Measurements from ENCODE around the gene NFAT5.

GRCh38 chr16:69613378-69614154 lies 47.8 kb downstream of the NFAT5 start:
- TF ChIP-seq CTCF (IDR thresholded peaks at IDR 0.05; ENCODE audit: low read depth, low read length): no peak
- TF ChIP-seq EZH2phosphoT487 (IDR thresholded peaks at IDR 0.05; ENCODE audit: low read depth): no peak
